ENCODE data around the gene EIF4G3.

DNA sequence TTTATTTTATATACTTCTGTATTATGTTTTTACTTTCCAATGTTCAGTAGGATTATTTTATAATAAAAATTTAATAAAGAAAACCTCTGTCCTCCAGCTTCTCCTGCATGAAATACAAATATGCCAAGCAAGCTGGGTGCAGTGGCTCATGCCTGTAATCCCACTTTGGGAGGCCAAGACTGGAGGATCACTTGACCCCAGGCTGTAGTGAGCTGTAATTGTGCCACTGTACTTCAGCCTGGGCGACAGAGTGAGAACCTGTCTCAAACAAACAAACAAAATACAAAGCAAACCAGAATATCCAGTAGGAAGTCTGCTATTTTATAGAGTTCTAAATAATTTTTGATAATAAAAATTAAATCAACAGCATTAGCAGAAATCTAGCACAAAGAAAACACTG, 168.8 kb downstream of the EIF4G3 start:
- TF ChIP-seq CTCF (IDR thresholded peaks at IDR 0.05; ENCODE audit: low read depth, low read length, poor library complexity, severe bottlenecking) (no peak), EZH2phosphoT487 (IDR thresholded peaks at IDR 0.05; ENCODE audit: borderline replicate concordance, low read length) (no peak)
